HG03469 (cell line): ENCODE results near the gene FN3KRP.
"Not testable (repeated sequence)": the region's sequence is repeated elsewhere in the genome, so short reads cannot be mapped to it uniquely, and the experiment has no call there.

Source experiments
- ATAC-seq: cut with Tn5 transposase; IDR thresholded peaks from one replicate; pipeline ENCODE4 v1.9.1; 2021; ENCODE audit warnings: mild to moderate bottlenecking, moderate library complexity, moderate number of reproducible peaks; ENCODE audit not compliant: unreplicated experiment

The FN3KRP gene

DNA sequence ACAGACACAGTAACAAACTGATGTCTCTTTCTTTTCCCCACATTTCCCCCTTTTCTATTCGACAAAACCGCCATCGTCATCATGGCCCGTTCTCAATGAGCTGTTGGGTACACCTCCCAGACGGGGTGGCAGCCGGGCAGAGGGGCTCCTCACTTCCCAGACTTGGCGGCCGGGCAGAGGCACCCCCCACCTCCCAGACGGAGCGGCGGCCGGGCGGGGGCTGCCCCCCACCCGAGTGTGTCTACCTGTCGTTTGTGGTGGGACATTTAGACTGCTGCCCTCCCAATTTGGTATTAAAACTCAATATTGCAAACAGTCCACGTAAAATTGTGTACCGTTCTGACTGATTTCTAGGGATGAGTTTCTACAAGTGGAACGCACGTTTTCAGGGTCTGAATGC is 58.0 kb downstream of the FN3KRP start:
- not testable (repeated sequence) for ATAC-seq

DNA sequence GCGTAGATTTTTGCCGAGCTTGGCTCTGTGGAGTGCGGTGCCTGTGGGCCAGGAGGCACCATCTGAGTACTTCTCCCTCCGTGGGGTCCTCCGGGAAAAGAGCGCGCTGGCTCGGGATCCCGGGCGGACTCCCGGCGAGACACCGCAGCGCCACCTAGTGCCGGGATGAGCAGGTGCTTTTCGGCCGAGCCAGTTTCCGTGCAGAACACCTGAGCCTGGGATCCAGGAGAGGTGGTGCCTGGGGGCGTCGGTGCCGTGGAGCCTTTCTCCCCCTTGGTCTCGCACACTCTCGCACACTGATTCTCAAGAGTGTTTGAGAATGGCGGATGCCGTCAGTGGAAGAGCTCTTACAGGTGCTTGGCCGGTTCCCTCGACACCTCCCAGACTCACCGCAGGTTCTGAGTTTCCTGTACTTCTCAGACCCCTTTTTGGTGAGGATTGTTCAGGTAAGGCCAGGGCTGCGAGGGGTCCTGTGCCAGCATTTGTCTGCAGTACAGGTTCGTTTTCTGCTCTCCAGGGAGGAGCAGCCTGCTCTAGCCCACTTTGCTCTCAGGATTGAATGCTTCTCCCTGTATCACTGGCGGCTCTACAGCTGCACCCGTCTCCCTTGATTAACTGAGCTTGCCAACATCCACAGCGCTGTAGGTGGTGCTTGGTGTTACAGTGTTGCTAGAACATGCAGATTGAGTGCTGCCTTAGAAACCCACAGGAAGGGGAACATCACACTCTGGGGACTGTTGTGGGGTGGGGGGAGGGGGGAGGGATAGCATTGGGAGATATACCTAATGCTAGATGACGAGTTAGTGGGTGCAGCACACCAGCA is 58.7 kb downstream of the FN3KRP start:
- ATAC-seq: no peak

DNA sequence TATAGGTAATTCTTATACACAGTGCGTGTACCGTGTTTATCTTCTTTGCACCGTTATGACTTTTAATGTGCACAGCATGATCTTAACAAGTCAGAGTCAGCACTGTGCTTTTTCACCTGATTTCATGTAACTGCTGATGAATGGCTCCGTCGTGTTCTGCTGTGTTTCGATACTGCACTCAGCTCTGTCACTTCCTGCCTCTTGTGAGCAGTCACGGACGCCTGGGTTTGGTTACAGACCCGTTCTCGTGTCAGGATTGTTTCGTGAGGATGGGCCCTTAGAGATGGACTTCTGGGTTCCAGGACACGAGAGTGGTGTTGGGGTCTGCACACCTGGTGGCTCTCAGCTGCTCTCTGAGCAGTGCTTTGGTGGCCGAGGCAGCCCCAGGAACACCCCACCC is 59.9 kb downstream of the FN3KRP start:
- no peak for ATAC-seq
